HG03520 (cell line): ENCODE results near the gene PRR20G.

Experiments
- ATAC-seq: cut with Tn5 transposase; IDR thresholded peaks from one replicate; pipeline ENCODE4 v1.9.1; 2021; ENCODE audit warnings: mild to moderate bottlenecking, moderate library complexity; ENCODE audit not compliant: unreplicated experiment

Gene PRR20G

GRCh38 chr3:127264794-127265514 lies 22.9 kb downstream of the PRR20G start:
- no peak for ATAC-seq

GRCh38 chr3:127264292-127264691 lies 23.6 kb downstream of the PRR20G start:
- ATAC-seq: no peak

- ATAC-seq: no peak
Measured at GRCh38 chr3:127263586-127264231, 24.1 kb downstream of the PRR20G start.

- ATAC-seq: no peak
Measured at GRCh38 chr3:127263037-127263436, 24.8 kb downstream of the PRR20G start.

GRCh38 chr3:127262533-127262932 lies 25.3 kb downstream of the PRR20G start:
- no peak for ATAC-seq

GRCh38 chr3:127261925-127262324 lies 25.9 kb downstream of the PRR20G start:
- ATAC-seq: no peak

- no peak for ATAC-seq
Measured at GRCh38 chr3:127260826-127261555, 26.9 kb downstream of the PRR20G start.

- ATAC-seq: no peak
Measured at GRCh38 chr3:127260416-127260815, 27.4 kb downstream of the PRR20G start.

- ATAC-seq: no peak
Measured at GRCh38 chr3:127259882-127260281, 28.0 kb downstream of the PRR20G start.

- ATAC-seq: no peak
Measured at GRCh38 chr3:127258733-127259132, 29.1 kb downstream of the PRR20G start.

GRCh38 chr3:127257351-127257750 lies 30.5 kb downstream of the PRR20G start:
- ATAC-seq: no peak

- no peak for ATAC-seq
Measured at GRCh38 chr3:127256733-127257271, 31.0 kb downstream of the PRR20G start.

- ATAC-seq: no peak
Measured at GRCh38 chr3:127256138-127256537, 31.7 kb downstream of the PRR20G start.

GRCh38 chr3:127255516-127255915 lies 32.3 kb downstream of the PRR20G start:
- ATAC-seq: no peak

- no peak for ATAC-seq
Measured at GRCh38 chr3:127254730-127255129, 33.1 kb downstream of the PRR20G start.

- no peak for ATAC-seq
Measured at GRCh38 chr3:127254033-127254644, 33.7 kb downstream of the PRR20G start.

- no peak for ATAC-seq
Measured at GRCh38 chr3:127253491-127253890, 34.4 kb downstream of the PRR20G start.

GRCh38 chr3:127252446-127252845 lies 35.4 kb downstream of the PRR20G start:
- ATAC-seq: no peak

GRCh38 chr3:127250032-127250431 lies 37.8 kb downstream of the PRR20G start:
- no peak for ATAC-seq

- no peak for ATAC-seq
Measured at GRCh38 chr3:127247292-127247691, 40.6 kb downstream of the PRR20G start.

- ATAC-seq: no peak
Measured at GRCh38 chr3:127238602-127239001, 49.2 kb downstream of the PRR20G start.
